Activated CD4-positive, alpha-beta T cell treated with anti-CD3 and anti-CD28 coated beads, Interleukin-2, amount 50 U/mL, for 16 hours (primary cell): Measurements from ENCODE around the gene IFT22.
"Not testable (repeated sequence)": the region's sequence is repeated elsewhere in the genome, so short reads cannot be mapped to it uniquely, and the experiment has no call there.

Source experiments
- DNase-seq: peaks from one replicate; pipeline ENCODE4 v3.0.0-alpha.2; 2020

The IFT22 gene

DNA sequence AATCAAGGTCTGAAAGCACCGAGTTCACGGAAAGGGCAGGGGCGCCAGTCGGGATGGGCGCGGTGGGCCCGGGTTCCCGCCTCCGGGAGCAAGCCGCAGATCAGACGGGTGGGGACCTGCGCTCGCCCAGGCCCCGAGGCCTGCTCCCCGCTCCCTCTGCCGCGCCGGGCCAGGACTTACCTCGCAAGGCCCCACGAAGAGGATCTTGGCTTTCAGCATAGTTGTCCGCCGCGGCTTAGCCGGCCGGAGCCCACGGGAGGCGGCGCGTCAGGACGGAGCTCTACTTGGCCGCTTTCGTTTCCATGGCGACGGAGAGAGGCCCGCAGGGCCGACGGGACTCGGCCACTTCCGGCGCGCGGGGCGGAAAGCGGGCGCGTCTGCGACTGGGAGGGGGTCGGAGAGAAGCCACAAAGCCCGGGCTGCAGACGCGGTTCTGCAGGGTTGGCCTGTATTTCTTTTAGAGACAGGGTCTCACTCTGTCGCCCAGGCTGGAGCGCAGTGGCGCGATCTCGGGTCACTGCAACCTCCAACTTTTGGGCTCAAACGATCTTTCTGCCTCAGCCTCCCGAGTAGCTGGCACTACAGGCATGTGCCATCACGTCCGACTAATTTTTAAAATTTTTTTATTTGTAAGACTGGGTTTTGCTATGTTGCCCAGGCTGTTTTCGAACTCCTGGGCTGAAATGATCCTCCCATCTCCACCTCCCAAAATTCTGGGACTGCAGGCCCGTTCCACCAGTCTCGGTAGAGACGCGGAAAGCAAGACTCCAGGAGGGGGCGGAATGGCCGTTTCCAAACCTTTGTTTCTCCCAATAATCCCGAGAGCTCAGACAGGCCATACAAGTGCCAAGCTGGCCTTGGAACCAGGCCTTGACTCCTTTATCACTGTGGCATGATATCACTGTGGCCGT lies at the start of gene IFT22:
Gene IFT22 (minus strand): TSS at position 322 of the 911 bp plus-strand sequence. CDS start 103 bp downstream, at position 219.
- DNase-seq = peak; percentile 92

- DNase-seq = no peak
Measured at GRCh38 chr7:101370836-101371235, 49.2 kb upstream of the IFT22 start.

DNA sequence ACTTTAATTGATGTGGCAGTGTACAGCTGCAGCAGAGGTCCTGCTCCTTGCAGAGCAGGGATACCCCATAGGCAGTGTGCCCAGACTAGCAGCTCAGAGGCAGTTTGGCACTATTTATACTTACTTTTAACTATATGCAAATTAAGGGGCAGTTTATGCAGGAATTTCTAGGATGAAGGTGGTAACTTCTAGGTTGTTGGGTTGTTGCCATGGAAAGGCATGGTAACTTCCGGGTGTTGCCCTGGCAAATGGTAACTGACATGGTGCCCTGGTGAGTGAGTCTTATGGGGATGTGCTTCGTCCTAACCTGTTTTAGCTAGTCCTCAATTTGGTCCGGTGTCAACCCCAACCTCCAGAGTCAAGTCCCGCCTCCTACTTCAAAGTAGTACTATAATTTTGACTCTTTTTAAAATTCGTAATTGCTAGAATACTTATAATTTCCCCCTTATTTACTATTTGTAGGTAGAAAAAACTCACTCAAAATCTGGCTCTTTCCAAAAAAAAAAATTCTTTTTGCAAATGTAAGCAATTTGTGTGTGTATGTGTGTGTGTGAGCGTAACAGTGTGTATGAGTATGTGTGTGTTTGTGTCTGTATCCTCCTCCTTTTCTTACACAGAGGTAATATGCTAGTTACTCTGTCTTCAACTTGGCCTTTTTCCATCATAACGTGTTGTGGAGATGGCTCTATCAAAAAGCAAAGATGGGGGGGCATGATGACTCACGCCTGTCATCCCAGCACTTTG lies 47.0 kb upstream of the IFT22 start:
- no peak for DNase-seq

GRCh38 chr7:101367676-101368075 lies 46.1 kb upstream of the IFT22 start:
- DNase-seq = no peak

DNA sequence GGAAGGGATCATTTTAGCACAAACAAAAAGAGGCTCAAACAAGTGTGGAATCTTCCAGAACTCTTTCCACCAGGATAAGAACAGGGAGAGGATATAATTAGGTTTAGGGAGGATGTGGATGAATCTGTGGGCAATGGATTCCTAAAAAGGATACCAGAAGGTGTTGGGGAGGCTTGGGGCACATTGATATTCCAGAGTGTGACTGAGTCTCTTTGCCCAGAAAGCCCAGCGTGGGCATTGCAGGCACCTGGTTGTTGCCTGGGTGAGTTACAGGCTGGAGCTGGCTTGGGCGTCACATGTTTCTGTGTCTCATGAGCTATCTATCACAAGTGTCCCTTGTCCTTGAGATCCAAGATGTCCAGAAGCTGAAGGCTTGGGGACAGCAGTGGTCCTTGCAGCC lies 44.3 kb upstream of the IFT22 start:
- no peak for DNase-seq

- peak; percentile 63 for DNase-seq
Measured at GRCh38 chr7:101363734-101364374, 42.2 kb upstream of the IFT22 start.

GRCh38 chr7:101363196-101363733 lies 41.7 kb upstream of the IFT22 start:
- DNase-seq = no peak

GRCh38 chr7:101362334-101363195 lies 41.0 kb upstream of the IFT22 start, which contains the start of gene COL26A1:
Gene COL26A1, plus strand, starts transcription at chr7:101362875. Its CDS starts 158 bp downstream, at chr7:101363033.
- no peak for DNase-seq

DNA sequence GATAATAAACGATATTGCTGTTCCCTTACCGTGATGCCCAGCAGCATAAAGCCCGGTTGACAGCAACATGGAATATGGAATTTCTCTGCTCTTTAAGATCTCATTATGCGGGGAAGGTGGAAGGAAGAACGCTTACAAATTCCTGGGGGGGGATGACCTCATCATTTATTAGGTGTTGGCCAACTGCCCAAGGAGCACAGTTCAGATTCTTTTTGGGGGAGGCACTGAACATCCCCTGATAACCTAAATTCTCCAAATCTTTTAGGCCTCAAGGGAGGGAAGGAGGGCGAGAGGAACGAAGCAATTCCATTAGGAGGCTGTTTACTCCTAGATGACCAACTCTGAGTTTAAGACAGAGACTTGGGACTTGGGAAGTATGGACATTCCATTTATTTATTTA lies 35.8 kb upstream of the IFT22 start:
- no peak for DNase-seq

- no peak for DNase-seq
Measured at GRCh38 chr7:101352920-101353308, 31.3 kb upstream of the IFT22 start.

GRCh38 chr7:101349300-101349699 lies 27.7 kb upstream of the IFT22 start:
- DNase-seq = not testable (repeated sequence)

DNA sequence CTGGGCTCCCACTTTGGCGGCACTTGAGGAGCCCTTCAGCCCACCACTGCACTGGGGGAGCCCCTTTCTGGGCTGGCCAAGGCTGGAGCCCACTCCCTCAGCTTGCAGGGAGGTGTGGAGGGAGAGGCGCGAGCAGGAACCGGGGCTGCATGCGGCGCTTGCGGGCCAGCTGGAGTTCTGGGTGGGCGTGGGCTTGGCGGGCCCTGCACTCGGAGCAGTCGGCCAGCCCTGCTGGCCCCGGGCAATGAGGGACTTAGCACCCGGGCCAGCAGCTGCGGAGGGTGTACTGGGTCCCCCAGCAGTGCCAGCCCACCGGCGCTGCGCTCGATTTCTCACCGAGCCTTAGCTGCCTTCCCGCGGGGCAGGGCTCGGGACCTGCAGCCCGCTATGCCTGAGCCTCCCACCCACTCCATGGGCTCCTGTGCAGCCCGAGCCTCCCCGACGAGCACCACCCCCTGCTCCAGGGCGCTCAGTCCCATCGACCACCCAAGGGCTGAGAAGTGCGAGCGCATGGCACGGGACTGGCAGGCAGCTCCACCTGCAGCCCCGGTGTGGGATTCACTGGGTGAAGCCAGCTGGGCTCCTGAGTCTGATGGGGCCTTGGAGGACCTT lies 26.9 kb upstream of the IFT22 start:
- not testable (repeated sequence) for DNase-seq

DNA sequence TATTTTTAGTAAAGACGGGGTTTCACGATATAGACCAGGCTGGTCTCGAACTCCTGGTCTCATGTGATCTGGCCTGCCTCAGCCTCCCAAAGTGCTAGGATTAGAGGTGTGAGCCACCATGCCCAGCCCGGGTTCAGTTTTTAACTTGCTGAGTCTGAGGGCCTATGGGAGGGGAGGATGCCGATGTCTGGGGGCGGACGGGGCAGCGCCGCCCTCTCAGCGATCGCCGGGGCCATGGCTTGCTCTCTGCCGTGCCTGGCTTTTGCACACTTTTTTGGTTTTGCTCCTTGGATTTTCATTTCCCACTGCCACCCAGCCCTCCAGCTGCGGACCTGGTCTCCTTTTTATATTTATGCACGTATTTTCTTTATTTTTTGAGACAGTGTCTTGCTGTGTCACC lies 25.9 kb upstream of the IFT22 start:
- no peak for DNase-seq

DNA sequence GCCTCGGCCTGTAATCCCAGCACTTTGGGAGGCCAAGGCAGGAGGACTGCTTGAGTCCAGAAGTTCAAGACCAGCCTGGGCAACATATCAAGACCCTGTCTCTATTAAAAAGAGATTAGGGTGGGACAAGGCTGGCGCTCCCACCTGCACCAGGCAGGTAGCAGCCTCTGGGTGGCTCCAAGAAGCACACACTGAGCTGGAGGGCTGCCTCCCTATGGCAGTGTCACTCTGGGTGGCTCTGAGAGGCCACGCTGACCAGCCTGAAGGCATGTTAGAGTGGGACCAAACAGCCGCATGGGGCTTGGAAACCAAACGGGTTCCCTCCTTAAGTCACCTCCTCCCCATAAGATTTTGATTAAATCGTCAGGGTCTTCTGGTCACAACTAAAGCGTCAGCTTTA lies 21.3 kb upstream of the IFT22 start:
- DNase-seq = no peak

GRCh38 chr7:101340379-101340778 lies 18.8 kb upstream of the IFT22 start:
- DNase-seq = no peak

DNA sequence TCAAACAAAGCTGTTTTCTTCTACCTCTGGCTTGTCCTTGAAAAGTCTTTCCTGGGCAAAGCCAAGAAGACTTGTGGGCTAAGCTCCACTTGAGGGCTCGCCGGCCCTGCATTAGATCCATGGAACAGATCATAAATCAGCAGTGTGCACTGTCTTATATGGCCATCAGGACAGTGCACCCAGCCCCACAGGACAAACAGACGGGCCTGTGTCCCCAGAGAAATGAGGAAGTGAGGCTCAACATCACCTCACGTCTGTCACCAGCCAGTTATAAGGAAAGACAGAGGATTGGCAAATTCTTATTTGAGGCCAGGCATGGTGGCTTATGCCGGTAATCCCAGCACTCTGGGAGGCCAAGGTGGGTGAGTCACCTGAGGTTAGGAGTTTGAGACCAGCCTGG lies 12.3 kb upstream of the IFT22 start:
- no peak for DNase-seq

- no peak for DNase-seq
Measured at GRCh38 chr7:101332026-101332425, 10.4 kb upstream of the IFT22 start.

DNA sequence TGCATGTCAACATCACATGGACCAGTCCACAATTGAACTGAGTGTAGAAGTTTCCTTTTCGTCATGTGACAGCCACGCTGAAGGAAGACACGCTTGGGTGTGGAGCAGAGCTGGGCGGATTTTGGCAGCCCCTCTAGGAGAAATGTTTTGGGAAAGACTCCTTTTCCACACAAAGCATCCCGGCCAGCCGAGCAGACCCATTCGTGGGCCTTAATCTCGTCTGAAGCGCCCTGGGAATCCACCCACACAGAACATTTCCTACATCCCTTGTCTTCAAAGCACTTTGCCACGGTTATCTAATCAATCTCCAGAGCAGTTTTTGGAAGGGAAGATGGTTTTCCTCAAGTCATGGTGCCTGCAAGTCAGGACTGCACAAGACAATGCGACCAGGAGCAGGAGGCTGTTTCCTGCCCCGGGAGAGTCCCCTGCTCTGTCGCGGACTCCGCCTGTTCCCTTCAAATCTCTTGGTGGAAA lies 8.4 kb upstream of the IFT22 start:
- DNase-seq = no peak

GRCh38 chr7:101328159-101328558 lies 6.5 kb upstream of the IFT22 start:
- no peak for DNase-seq

DNA sequence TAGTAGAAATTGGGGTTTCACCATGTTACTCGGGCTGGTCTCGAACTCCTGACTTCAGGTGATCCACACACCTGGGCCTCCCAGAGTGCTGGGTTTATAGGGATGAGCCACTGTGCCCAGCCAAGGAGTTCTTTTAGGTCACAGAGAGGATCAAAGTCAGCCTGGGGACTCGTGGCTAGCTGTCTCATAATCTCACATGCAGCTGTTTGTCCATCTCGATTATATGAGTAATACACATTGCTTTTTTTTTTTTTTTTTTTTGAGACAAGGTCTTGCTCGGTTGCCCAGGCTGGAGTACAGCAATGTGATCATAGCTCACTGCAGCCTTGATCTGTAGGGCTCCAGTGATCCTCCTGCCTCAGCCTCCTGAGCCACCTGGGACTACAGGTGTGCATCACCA lies 2.2 kb downstream of the IFT22 start:
- no peak for DNase-seq

GRCh38 chr7:101315336-101315735 lies 6.3 kb downstream of the IFT22 start:
- DNase-seq = peak; percentile 70
